WI38 (cell line): Measurements from ENCODE around the gene ZMIZ1.

Experiments
- H3K4me3 ChIP-seq: 2 replicates; pipeline ENCODE4 v1.5.1; 2011; ENCODE audit warnings: low read depth, mild to moderate bottlenecking, control low read depth, low read length
- TF ChIP-seq, protein P1 (sequence below): IDR thresholded peaks from 2 replicates; pipeline ENCODE4 v1.5.1; 2012; ENCODE audit warnings: low read depth, mild to moderate bottlenecking, control low read depth, low read length

ZMIZ1 gene

DNA sequence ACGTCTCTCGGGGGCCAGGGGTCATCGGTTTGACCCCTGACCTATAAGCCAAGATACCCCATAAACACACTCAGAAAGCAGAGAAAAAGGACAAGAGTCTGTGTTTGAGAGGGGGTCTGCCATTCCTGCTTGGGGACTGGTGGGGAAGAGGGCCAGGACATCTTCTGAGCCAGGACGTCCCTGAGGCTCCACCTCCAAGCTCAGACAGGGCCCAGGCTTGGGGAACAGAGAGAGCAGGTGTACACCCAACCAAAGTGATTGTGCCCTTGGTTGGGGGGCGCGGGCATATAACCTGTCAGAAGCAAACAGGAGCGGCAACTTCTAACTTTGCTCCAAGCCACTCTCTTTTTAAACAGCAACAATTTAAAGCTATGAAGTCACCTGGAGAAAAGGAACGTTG is 244.6 kb downstream of the ZMIZ1 start:
- TF ChIP-seq, protein P1, sequence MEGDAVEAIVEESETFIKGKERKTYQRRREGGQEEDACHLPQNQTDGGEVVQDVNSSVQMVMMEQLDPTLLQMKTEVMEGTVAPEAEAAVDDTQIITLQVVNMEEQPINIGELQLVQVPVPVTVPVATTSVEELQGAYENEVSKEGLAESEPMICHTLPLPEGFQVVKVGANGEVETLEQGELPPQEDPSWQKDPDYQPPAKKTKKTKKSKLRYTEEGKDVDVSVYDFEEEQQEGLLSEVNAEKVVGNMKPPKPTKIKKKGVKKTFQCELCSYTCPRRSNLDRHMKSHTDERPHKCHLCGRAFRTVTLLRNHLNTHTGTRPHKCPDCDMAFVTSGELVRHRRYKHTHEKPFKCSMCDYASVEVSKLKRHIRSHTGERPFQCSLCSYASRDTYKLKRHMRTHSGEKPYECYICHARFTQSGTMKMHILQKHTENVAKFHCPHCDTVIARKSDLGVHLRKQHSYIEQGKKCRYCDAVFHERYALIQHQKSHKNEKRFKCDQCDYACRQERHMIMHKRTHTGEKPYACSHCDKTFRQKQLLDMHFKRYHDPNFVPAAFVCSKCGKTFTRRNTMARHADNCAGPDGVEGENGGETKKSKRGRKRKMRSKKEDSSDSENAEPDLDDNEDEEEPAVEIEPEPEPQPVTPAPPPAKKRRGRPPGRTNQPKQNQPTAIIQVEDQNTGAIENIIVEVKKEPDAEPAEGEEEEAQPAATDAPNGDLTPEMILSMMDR, result no peak
- no peak overlapping the region for H3K4me3 ChIP-seq

DNA sequence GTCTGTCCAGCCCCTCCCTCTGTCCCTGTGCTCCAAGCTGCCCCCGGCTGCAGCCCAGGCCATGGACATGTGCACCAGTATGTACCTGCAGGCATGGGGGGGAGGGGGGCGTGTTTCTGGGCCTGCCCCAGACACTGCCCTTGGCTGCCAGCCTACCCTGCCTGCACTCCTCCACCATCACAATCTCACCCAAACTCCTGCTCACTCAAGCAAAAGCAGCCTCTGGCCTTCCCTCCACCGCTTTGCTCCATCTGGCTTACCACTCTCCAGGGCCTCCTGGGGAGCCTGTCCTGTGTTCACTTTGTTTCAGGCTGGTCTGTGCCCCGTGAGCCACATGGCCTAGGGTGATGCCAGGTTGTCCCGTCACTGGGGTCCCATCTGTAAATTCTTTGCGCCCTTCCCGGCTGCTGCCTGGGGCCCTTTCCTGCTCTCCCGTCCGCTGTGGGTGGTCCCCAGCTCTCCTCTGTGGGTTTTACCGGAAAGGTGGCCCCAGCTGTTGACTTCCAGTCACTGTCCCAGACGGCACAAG is 245.2 kb downstream of the ZMIZ1 start:
- TF ChIP-seq, protein P1, result no peak
- no peak overlapping the region for H3K4me3 ChIP-seq

DNA sequence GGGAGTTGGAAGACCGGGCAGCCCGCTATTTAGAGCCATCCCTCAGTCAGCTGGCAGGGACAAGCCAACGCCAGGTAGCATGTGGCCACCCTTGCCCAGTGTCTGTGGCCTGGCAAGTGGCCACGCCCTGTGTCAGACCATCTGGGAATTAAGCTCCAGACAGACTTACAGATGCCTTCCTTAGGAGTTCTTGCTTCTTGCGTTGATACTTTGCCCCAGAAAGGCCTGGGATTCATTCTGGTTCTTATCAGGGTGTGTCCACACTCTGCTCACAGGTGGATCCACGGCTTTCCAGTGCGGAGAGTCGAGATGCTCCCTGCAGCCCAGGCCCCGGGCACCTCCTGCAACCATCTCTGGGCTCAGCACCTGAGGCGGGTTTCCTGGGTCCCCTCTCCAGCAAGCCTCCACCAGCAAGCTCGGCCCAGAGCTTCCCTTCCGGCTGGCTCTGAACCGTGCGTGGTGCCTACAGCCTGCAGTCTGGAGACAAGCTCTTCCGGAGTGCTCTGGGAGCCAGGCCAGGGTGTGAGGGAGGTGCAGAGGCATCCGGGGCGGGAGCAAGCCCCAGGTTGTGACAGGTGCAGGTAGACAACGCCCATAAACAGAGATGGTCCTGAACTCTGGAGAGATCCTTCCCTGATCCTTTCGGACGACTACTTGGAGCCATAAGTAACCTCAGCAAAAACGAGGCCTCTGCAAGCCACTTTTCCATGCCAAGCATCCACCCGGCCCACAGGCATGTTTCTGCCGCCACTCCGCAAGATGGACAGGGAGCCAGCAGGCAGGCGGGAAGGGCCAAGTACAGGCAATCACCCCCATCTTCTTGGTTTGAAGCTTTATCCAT is 246.2 kb downstream of the ZMIZ1 start:
- no peak overlapping the region for H3K4me3 ChIP-seq
- TF ChIP-seq, protein P1, result no peak

DNA sequence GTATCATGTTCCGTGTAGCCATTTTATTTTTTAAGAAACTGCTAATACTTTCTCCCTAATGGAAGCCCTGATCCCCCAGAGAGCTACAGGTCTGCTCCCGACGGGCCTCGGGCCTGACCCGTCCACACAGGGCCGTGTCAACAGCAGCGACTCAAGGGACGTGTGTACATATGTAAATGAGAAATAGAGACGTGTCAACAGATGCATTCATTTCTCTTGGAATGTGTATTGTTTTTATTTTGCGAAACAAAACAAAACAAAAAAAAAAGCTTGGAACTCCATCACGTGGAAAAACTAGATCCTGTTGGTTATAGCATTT is 246.8 kb downstream of the ZMIZ1 start:
- TF ChIP-seq, protein P1, result no peak
- H3K4me3 ChIP-seq, result no peak overlapping the region

DNA sequence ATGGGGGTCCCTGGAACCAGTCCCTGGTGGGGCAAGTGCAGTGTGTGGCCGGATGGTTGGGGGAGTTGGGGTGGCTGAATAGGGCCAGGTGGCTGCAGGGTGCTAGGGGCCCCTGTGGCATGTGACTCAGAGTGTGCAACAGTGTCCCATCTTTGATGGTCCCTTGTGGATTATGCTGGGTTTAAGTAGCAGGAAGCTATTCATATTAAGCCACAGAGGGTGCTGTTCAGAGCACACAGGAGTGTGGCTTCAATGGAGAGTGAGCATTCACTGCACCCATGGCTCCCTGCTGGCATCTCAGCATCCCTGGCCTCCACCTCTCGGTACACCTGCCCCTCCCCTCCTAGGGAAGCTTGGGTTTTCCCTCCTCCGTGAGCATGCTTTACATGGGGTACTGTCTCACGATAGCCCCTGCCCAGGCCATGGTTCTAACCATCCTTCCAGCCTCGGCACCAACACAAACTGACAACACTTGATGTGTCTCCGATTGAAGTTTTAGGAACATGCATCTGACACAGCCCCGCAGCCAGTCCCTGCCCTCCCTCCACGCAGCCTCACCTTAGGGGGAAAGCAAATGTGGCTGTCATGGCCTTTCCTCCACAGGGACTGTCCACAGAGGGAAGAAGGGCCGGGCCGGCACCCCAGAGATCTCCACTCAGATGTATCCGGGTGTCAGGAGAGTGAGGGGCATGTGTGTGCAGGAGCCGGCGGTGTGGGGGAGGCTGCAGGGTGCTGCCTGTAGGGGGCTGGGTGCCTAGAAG is 248.1 kb downstream of the ZMIZ1 start:
- 0 out of 2 replicates have a peak overlapping the region, but pooled peaks have one; percentile 4 for H3K4me3 ChIP-seq
- TF ChIP-seq, protein P1, result no peak

DNA sequence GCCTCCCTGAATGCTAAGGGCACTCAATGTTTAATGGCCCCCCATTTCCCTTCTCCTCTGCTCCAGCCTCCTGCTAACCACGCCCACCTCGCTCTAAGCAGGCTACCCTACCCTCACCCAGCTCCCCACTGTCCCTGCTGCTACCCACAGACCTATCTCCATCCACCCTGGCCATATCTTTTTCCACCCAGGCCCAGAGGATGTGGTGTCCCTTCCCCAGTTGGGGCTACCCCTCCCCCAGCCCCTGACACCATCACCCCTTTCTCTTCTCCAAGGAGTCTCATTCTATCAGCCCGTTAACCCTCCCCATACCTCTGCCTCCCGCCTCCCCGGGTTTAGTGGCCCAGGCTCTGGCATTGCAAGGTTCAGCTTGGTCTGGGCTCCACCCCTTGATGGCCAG is 249.6 kb downstream of the ZMIZ1 start:
- TF ChIP-seq, protein P1, result no peak
- H3K4me3 ChIP-seq, result no peak overlapping the region
